ENCODE measurements around the gene PTPRN2. TPM values are rescaled to one million over a fixed set of nuclear protein-coding genes. Genes with fewer than 3 reads are reported as not detected.

The PTPRN2 gene
- total RNA-seq, 1 donor from 2014 or later, result 15.4 TPM

- Mint-ChIP-seq H3K27me3 (no peaks in the 10 kb centered on the region), H3K4me1 (ENCODE audit: unreplicated experiment) (peaks cover 13% of the 10 kb centered on the region), H3K4me3 (no peak overlapping the region), H3K9me3 (peaks cover 7% of the 10 kb centered on the region), H3K36me3 (no peaks in the 10 kb centered on the region), H3K27ac (peak overlapping the region; percentile 32)
- TF ChIP-seq CTCF (conservative IDR thresholded peaks at IDR 0.05), result no peak
- no peak for DNase-seq (ENCODE audit: extremely low spot score, unreplicated experiment)
Measured at GRCh38 chr7:158398750-158399149, 188.9 kb downstream of the PTPRN2 start.

- H3K36me3 Mint-ChIP-seq, result no peaks in the 10 kb centered on the region
- peaks cover 7% of the 10 kb centered on the region for H3K9me3 Mint-ChIP-seq
- TF ChIP-seq CTCF (conservative IDR thresholded peaks at IDR 0.05), result no peak
- H3K4me3 Mint-ChIP-seq, result peak overlapping the region; percentile 56
- H3K4me1 Mint-ChIP-seq (ENCODE audit: unreplicated experiment), result peaks cover 13% of the 10 kb centered on the region
- no peaks in the 10 kb centered on the region for H3K27me3 Mint-ChIP-seq
- no peak for DNase-seq (ENCODE audit: extremely low spot score, unreplicated experiment)
- peak overlapping the region; percentile 87 for H3K27ac Mint-ChIP-seq
Measured at GRCh38 chr7:158397885-158398284, 189.7 kb downstream of the PTPRN2 start.

GRCh38 chr7:158396982-158397862 is 190.4 kb downstream of the PTPRN2 start:
- Mint-ChIP-seq H3K27ac (peak overlapping the region; percentile 87), H3K36me3 (no peaks in the 10 kb centered on the region), H3K4me1 (ENCODE audit: unreplicated experiment) (peaks cover 13% of the 10 kb centered on the region), H3K9me3 (peaks cover 7% of the 10 kb centered on the region), H3K27me3 (no peaks in the 10 kb centered on the region), H3K4me3 (peak overlapping the region; percentile 56)
- no peak for TF ChIP-seq CTCF (conservative IDR thresholded peaks at IDR 0.05)
- no peak for DNase-seq (ENCODE audit: extremely low spot score, unreplicated experiment)

GRCh38 chr7:158396301-158396905 is 191.2 kb downstream of the PTPRN2 start:
- Mint-ChIP-seq H3K4me3 (no peak overlapping the region), H3K9me3 (peaks cover 7% of the 10 kb centered on the region), H3K27ac (peak overlapping the region; percentile 87), H3K36me3 (no peaks in the 10 kb centered on the region), H3K4me1 (ENCODE audit: unreplicated experiment) (peaks cover 9% of the 10 kb centered on the region), H3K27me3 (no peaks in the 10 kb centered on the region)
- no peak for TF ChIP-seq CTCF (conservative IDR thresholded peaks at IDR 0.05)
- DNase-seq (ENCODE audit: extremely low spot score, unreplicated experiment), result no peak

GRCh38 chr7:158395780-158396278 is 191.8 kb downstream of the PTPRN2 start:
- H3K36me3 Mint-ChIP-seq, result no peaks in the 10 kb centered on the region
- DNase-seq (ENCODE audit: extremely low spot score, unreplicated experiment), result no peak
- H3K9me3 Mint-ChIP-seq, result peaks cover 7% of the 10 kb centered on the region
- H3K27ac Mint-ChIP-seq, result no peak overlapping the region
- peaks cover 9% of the 10 kb centered on the region for H3K4me1 Mint-ChIP-seq (ENCODE audit: unreplicated experiment)
- no peak overlapping the region for H3K4me3 Mint-ChIP-seq
- TF ChIP-seq CTCF (conservative IDR thresholded peaks at IDR 0.05), result no peak
- H3K27me3 Mint-ChIP-seq, result no peaks in the 10 kb centered on the region

Measured in type B pancreatic cell (in vitro differentiated cells).